Testis (tissue), 3 donors: Measurements from ENCODE around the gene UBASH3B. TPM values are rescaled to one million over a fixed set of nuclear protein-coding genes. Genes with fewer than 3 reads are reported as not detected.

ENCODE experiments used
- DNase-seq: peaks from one replicate; pipeline ENCODE4 v3.0.0-alpha.2; 2019
- H3K27ac ChIP-seq, 2 donors: fragments of 200-600 bp; sonication (generic); one replicate each; pipeline ENCODE4 v1.5.1; 2019
- H3K27me3 ChIP-seq: fragments of 200-600 bp; sonication (generic); one replicate; pipeline ENCODE4 v1.5.1; 2019
- H3K36me3 ChIP-seq: fragments of 200-600 bp; sonication (generic); one replicate; pipeline ENCODE4 v1.5.1; 2017; ENCODE audit warnings: low read depth; ENCODE audit errors: missing control alignments
- H3K4me1 ChIP-seq: fragments of 200-600 bp; sonication (generic); one replicate; pipeline ENCODE4 v1.5.1; 2019
- H3K4me3 ChIP-seq, 2 donors: fragments of 200-600 bp; sonication (generic); one replicate each; pipeline ENCODE4 v1.5.1; 2017 to 2019
- H3K9me3 ChIP-seq: fragments of 200-600 bp; sonication (generic); one replicate; pipeline ENCODE4 v1.5.1; 2017
- CTCF ChIP-seq, 3 experiments: fragments of 450-650 bp in 2 of 3; fragments of 200-600 bp in 1 of 3; sonication (generic) in 1 of 3; IDR thresholded peaks; one replicate each; pipeline ENCODE4 v1.5.1; 2016 to 2019; ENCODE audit warnings: antibody characterized with exemption in 3 of 3, mild to moderate bottlenecking in 2 of 3, moderate library complexity in 1 of 3
- POLR2A ChIP-seq: fragments of 450-650 bp; IDR thresholded peaks from one replicate; pipeline ENCODE4 v1.6.1; 2017; ENCODE audit warnings: antibody characterized with exemption, mild to moderate bottlenecking, moderate library complexity
- WGBS, 2 donors: methylation state at CpG; one replicate each; pipeline ENCODE4 v1.1.5; 2018; 5-methylcytosine and 5-hydroxymethylcytosine counted together
- intact Hi-C: fragments of 100-400 bp; cut with DNase I; formaldehyde crosslinking; loops from one replicate; pipeline ENCODE4 v1.15.1; 2023; ENCODE audit warnings: low total_unique reads
- polyA plus RNA-seq: library from polyadenylated mRNA; stranded (reverse); fragments of 350-450 nt; fragmentation: Illumina TruSeq; extraction: RNeasy Lipid Tissue Mini Kit (QIAGEN cat#74804); gene quantifications from one replicate; pipeline ENCODE4 v1.2.3, GENCODE V29; 2014; ENCODE audit warnings: low read depth, low replicate concordance; ENCODE audit not compliant: insufficient read depth
- total RNA-seq, 2 donors: library from RNA; depleted of rRNA; stranded (reverse); fragments of >200 nt; gene quantifications; one replicate each; pipeline ENCODE4 v1.2.3, GENCODE V29; 2016

The UBASH3B gene
- total and polyA plus RNA-seq, 3 donors from 2014 or later = 3.9 to 20.4 (median 14.6) TPM

- TF ChIP-seq CTCF (IDR thresholded peaks at IDR 0.05) (no peak), POLR2A (no peak)
- no peaks in the 10 kb centered on the region for H3K27me3 ChIP-seq
- H3K4me1 ChIP-seq = no peaks in the 10 kb centered on the region
- no peaks in the 10 kb centered on the region for H3K36me3 ChIP-seq
- H3K9me3 ChIP-seq = no peaks in the 10 kb centered on the region
- no peak overlapping the region for H3K27ac ChIP-seq
- H3K4me3 ChIP-seq = no peak overlapping the region
- intact Hi-C loops = loop anchor here (10.0 kb wide), 1 partner anchor 217 kb away; no protein-coding TSS in a partner anchor
- 66 to 71% methylated on average over 12 of the region's 12 CpGs for WGBS, 2 donors
- DNase-seq = no peak
These were observed 195.9 kb downstream of the UBASH3B start for GRCh38 chr11:122851366-122851966.

- H3K9me3 ChIP-seq = no peaks in the 10 kb centered on the region
- H3K27me3 ChIP-seq = no peaks in the 10 kb centered on the region
- TF ChIP-seq CTCF (IDR thresholded peaks at IDR 0.05) (no peak), POLR2A (no peak)
- H3K27ac ChIP-seq = no peak overlapping the region
- no peak overlapping the region for H3K4me3 ChIP-seq
- H3K4me1 ChIP-seq = no peaks in the 10 kb centered on the region
- intact Hi-C loops = loop anchor here (10.0 kb wide), 1 partner anchor 217 kb away; no protein-coding TSS in a partner anchor
- WGBS, 2 donors = 67 to 73% methylated on average over 10 of the region's 10 CpGs
- no peak for DNase-seq
- H3K36me3 ChIP-seq = no peaks in the 10 kb centered on the region
These were observed 196.7 kb downstream of the UBASH3B start for GRCh38 chr11:122852074-122852795.

- H3K36me3 ChIP-seq = no peaks in the 10 kb centered on the region
These were observed 197.3 kb downstream of the UBASH3B start for GRCh38 chr11:122852796-122853160.

GRCh38 chr11:122853261-122853660, 197.7 kb downstream of the UBASH3B start:
- TF ChIP-seq CTCF (IDR thresholded peaks at IDR 0.05) (no peak), POLR2A (no peak)
- 68 to 86% methylated on average over 11 of the region's 11 CpGs for WGBS, 2 donors
- intact Hi-C loops = loop anchor here (10.0 kb wide), 1 partner anchor 218 kb away; no protein-coding TSS in a partner anchor
- Histone ChIP-seq H3K9me3 (no peaks in the 10 kb centered on the region), H3K27me3 (no peaks in the 10 kb centered on the region), H3K27ac (no peak overlapping the region), H3K36me3 (no peaks in the 10 kb centered on the region), H3K4me3 (no peak overlapping the region), H3K4me1 (no peaks in the 10 kb centered on the region)
- DNase-seq = no peak

More at GRCh38 chr11:122852796-122853160, 197.3 kb downstream of the UBASH3B start:
- no peak overlapping the region for H3K4me3 ChIP-seq
- 62 to 94% methylated on average over 5 of the region's 5 CpGs for WGBS, 2 donors
- intact Hi-C loops = loop anchor here (10.0 kb wide), 1 partner anchor 218 kb away; no protein-coding TSS in a partner anchor
- H3K4me1 ChIP-seq = no peaks in the 10 kb centered on the region
- TF ChIP-seq CTCF (IDR thresholded peaks at IDR 0.05) = no peak
- DNase-seq = no peak
- no peaks in the 10 kb centered on the region for H3K27me3 ChIP-seq
- H3K27ac ChIP-seq = no peak overlapping the region
- no peaks in the 10 kb centered on the region for H3K9me3 ChIP-seq
